Liver (tissue), 9 donors: ENCODE results near the gene WDFY1. TPM values are rescaled to one million over a fixed set of nuclear protein-coding genes. Genes with fewer than 3 reads are reported as not detected.

Experiments used
- DNase-seq: peaks from one replicate; pipeline ENCODE4 v3.0.0-alpha.2; 2017; ENCODE audit warnings: low spot score
- H3K27ac ChIP-seq, 2 donors: one replicate each; pipeline ENCODE4 v1.7.0; 2013; ENCODE audit warnings: inconsistent platforms in 2 of 2, low read length in 2 of 2, control low read depth in 1 of 2, low read depth in 1 of 2, mild to moderate bottlenecking in 1 of 2
- H3K27me3 ChIP-seq, 4 donors: one replicate each; pipeline versions ENCODE4 v1.6.1 to v1.7.0; 2013; ENCODE audit warnings: low read length in 3 of 4, inconsistent platforms in 1 of 4, mild to moderate bottlenecking in 1 of 4, moderate library complexity in 1 of 4; ENCODE audit not compliant: control insufficient read depth in 4 of 4, insufficient read depth in 4 of 4
- H3K36me3 ChIP-seq, 4 donors: one replicate each; pipeline versions ENCODE4 v1.6.1 to v1.7.0; 2013; ENCODE audit warnings: low read length in 3 of 4, mild to moderate bottlenecking in 3 of 4, low read depth in 1 of 4, moderate library complexity in 1 of 4; ENCODE audit not compliant: control insufficient read depth in 4 of 4, insufficient read depth in 3 of 4
- H3K4me1 ChIP-seq, 4 donors: one replicate each; pipeline versions ENCODE4 v1.6.1 to v1.7.0; 2013; ENCODE audit warnings: low read length in 3 of 4, mild to moderate bottlenecking in 3 of 4, moderate library complexity in 1 of 4; ENCODE audit not compliant: control insufficient read depth in 4 of 4, insufficient read depth in 4 of 4
- H3K4me3 ChIP-seq, 3 donors: one replicate each; pipeline versions ENCODE4 v1.6.1 to v1.7.0; 2013; ENCODE audit warnings: low read length in 3 of 3, control low read depth in 1 of 3, low read depth in 1 of 3, mild to moderate bottlenecking in 1 of 3
- H3K9ac ChIP-seq, 2 donors: one replicate each; pipeline ENCODE4 v1.7.0; 2013; ENCODE audit warnings: low read length in 2 of 2, mild to moderate bottlenecking in 2 of 2, moderate library complexity in 2 of 2, control low read depth in 1 of 2, low read depth in 1 of 2
- H3K9me3 ChIP-seq, 4 donors: one replicate each; pipeline versions ENCODE4 v1.6.1 to v1.7.0; 2013; ENCODE audit warnings: low read length in 3 of 4; ENCODE audit not compliant: control insufficient read depth in 4 of 4
- ATF3 ChIP-seq: IDR thresholded peaks from 2 replicates; pipeline ENCODE4 v1.6.1; 2016; ENCODE audit warnings: antibody characterized with exemption
- CTCF ChIP-seq: fragments of 150-350 bp; IDR thresholded peaks from 2 replicates; pipeline ENCODE4 v1.5.1; 2017; ENCODE audit warnings: improper control_type of control experiment, low read depth, low read length; ENCODE audit not compliant: missing input control
- EGR1 ChIP-seq, 2 donors: IDR thresholded peaks; 2 replicates each; pipeline ENCODE4 v1.6.1; 2016 to 2018; ENCODE audit warnings: antibody characterized with exemption in 2 of 2, low read depth in 2 of 2
- FOXA1 ChIP-seq: IDR thresholded peaks from 2 replicates; pipeline ENCODE4 v1.6.1; 2016; ENCODE audit warnings: antibody characterized with exemption
- FOXA2 ChIP-seq: IDR thresholded peaks from 2 replicates; pipeline ENCODE4 v1.6.1; 2016; ENCODE audit warnings: antibody characterized with exemption
- GABPA ChIP-seq, 2 donors: IDR thresholded peaks in 1 of 2; conservative IDR thresholded peaks in 1 of 2; 2 replicates each; pipeline ENCODE4 v1.6.1; 2016; ENCODE audit warnings: antibody characterized with exemption in 2 of 2, mild to moderate bottlenecking in 1 of 2, moderate library complexity in 1 of 2
- HNF4A ChIP-seq, 2 donors: conservative IDR thresholded peaks; 2 replicates each; pipeline ENCODE4 v1.6.1; 2016; ENCODE audit warnings: antibody characterized with exemption in 2 of 2, mild to moderate bottlenecking in 2 of 2
- HNF4G ChIP-seq: IDR thresholded peaks from 2 replicates; pipeline ENCODE4 v1.6.1; 2016; ENCODE audit warnings: antibody characterized with exemption
- JUND ChIP-seq, 2 donors: IDR thresholded peaks; 2 replicates each; pipeline ENCODE4 v1.6.1; 2016; ENCODE audit warnings: antibody characterized with exemption in 2 of 2
- MAX ChIP-seq: IDR thresholded peaks from 2 replicates; pipeline ENCODE4 v1.6.1; 2016; ENCODE audit warnings: antibody characterized with exemption
- NR2F2 ChIP-seq: IDR thresholded peaks from 2 replicates; pipeline ENCODE4 v1.6.1; 2016; ENCODE audit warnings: antibody characterized with exemption
- RAD21 ChIP-seq, 2 donors: IDR thresholded peaks; 2 replicates each; pipeline ENCODE4 v1.6.1; 2016; ENCODE audit warnings: antibody characterized with exemption in 2 of 2, mild to moderate bottlenecking in 2 of 2
- RXRA ChIP-seq, 2 donors: IDR thresholded peaks; 2 replicates each; pipeline ENCODE4 v1.6.1; 2017 to 2018; ENCODE audit warnings: antibody characterized with exemption in 2 of 2, mild to moderate bottlenecking in 1 of 2
- SP1 ChIP-seq: IDR thresholded peaks from 2 replicates; pipeline ENCODE4 v1.6.1; 2018; ENCODE audit warnings: antibody characterized with exemption, mild to moderate bottlenecking
- TAF1 ChIP-seq: conservative IDR thresholded peaks from 2 replicates; pipeline ENCODE4 v1.6.1; 2016; ENCODE audit warnings: antibody characterized with exemption, mild to moderate bottlenecking
- YY1 ChIP-seq: IDR thresholded peaks from 2 replicates; pipeline ENCODE4 v1.6.1; 2016; ENCODE audit warnings: antibody characterized with exemption, mild to moderate bottlenecking
- WGBS: extraction: QIAGEN DNeasy Blood & Tissue Kit; methylation state at CpG from one replicate; pipeline ENCODE4 v1.1.7; 2013; 5-methylcytosine and 5-hydroxymethylcytosine counted together
- polyA plus RNA-seq, 2 donors: library from polyadenylated mRNA; stranded (reverse) in 1 of 2; unstranded in 1 of 2; fragments of 200-250 nt in 1 of 2; fragments of >200 nt in 1 of 2; fragmentation: Nextera tagmentation in 1 of 2; extraction: Ambion mirVana in 1 of 2; gene quantifications; one replicate each; pipeline versions ENCODE4 v1.2.1 to v1.2.3, GENCODE V29; 2013 to 2015
- total RNA-seq, 2 donors: library from RNA; depleted of rRNA; stranded (reverse); fragments of >200 nt; gene quantifications; one replicate each; pipeline ENCODE4 v1.2.3, GENCODE V29; 2014
- TF ChIP-seq, protein P1 (sequence below): IDR thresholded peaks from 2 replicates; pipeline ENCODE4 v1.6.1; 2016; ENCODE audit warnings: antibody characterized with exemption, mild to moderate bottlenecking
- TF ChIP-seq, protein P2 (sequence below): IDR thresholded peaks from 2 replicates; pipeline ENCODE4 v1.6.1; 2016; ENCODE audit warnings: antibody characterized with exemption
- donor health status: healthy.
- donor health status: healthy.
- donor health status: healthy.
- donor health status: healthy.
- donor health status: healthy.

Gene WDFY1
- total and polyA plus RNA-seq, 4 donors = 12.0 to 34.2 (median 24.1) TPM

- Histone ChIP-seq H3K36me3 (peaks cover 6 to 26% (median 13%) of the 10 kb centered on the region in 4 donors), H3K27ac (no peak overlapping the region), H3K27me3 (no peaks in the 10 kb centered on the region), H3K4me1 (peaks cover 0 to 3% (median 1%) of the 10 kb centered on the region in 4 donors), H3K9me3 (no peaks in the 10 kb centered on the region), H3K4me3 (no peak overlapping the region), H3K9ac (no peak overlapping the region)
- TF ChIP-seq JUND (IDR thresholded peaks at IDR 0.05) = no peak
- TF ChIP-seq YY1 = no peak
- TF ChIP-seq, protein P1, sequence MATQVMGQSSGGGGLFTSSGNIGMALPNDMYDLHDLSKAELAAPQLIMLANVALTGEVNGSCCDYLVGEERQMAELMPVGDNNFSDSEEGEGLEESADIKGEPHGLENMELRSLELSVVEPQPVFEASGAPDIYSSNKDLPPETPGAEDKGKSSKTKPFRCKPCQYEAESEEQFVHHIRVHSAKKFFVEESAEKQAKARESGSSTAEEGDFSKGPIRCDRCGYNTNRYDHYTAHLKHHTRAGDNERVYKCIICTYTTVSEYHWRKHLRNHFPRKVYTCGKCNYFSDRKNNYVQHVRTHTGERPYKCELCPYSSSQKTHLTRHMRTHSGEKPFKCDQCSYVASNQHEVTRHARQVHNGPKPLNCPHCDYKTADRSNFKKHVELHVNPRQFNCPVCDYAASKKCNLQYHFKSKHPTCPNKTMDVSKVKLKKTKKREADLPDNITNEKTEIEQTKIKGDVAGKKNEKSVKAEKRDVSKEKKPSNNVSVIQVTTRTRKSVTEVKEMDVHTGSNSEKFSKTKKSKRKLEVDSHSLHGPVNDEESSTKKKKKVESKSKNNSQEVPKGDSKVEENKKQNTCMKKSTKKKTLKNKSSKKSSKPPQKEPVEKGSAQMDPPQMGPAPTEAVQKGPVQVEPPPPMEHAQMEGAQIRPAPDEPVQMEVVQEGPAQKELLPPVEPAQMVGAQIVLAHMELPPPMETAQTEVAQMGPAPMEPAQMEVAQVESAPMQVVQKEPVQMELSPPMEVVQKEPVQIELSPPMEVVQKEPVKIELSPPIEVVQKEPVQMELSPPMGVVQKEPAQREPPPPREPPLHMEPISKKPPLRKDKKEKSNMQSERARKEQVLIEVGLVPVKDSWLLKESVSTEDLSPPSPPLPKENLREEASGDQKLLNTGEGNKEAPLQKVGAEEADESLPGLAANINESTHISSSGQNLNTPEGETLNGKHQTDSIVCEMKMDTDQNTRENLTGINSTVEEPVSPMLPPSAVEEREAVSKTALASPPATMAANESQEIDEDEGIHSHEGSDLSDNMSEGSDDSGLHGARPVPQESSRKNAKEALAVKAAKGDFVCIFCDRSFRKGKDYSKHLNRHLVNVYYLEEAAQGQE = no peak
- no peak for TF ChIP-seq EGR1 (IDR thresholded peaks at IDR 0.05; ENCODE audit: low read depth in 2 of 2)
- TF ChIP-seq TAF1 = no peak
- TF ChIP-seq RAD21 (IDR thresholded peaks at IDR 0.05) = no peak
- TF ChIP-seq CTCF = no peak
- no peak for DNase-seq
- WGBS = 88% methylated on average over 1 of the region's 1 CpG
Observed at GRCh38 chr2:223969856-223970255, 24.7 kb upstream of the WDFY1 start.

DNA sequence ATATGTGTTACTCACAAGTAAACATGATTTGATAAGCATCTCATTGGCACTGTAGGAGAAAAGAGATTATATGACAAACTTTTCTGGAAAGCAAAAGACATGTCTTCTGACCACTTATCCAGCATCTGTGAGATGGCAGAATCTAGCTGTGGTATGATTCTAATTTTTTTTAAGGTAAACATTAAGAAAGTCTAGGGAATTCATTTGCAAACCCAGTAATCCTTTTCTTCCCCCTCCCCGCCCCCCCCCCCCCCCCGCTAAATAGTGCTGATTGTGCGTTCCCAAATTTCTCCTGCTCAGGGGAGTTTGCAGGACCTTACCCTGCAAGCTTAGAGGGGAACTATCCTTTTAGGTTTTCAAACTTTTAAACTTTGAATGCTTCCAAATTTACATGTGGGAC lies 24.2 kb upstream of the WDFY1 start:
- H3K9me3 ChIP-seq = no peaks in the 10 kb centered on the region
- 28% methylated on average over 2 of the region's 3 CpGs for WGBS
- no peak for DNase-seq
- H3K4me3 ChIP-seq = no peak overlapping the region
- H3K27ac ChIP-seq = no peak overlapping the region
- no peak overlapping the region for H3K9ac ChIP-seq
- peaks cover 0 to 3% (median 1%) of the 10 kb centered on the region in 4 donors for H3K4me1 ChIP-seq
- no peaks in the 10 kb centered on the region for H3K27me3 ChIP-seq
- H3K36me3 ChIP-seq = peaks cover 6 to 30% (median 15%) of the 10 kb centered on the region in 4 donors
- TF ChIP-seq NR2F2 (no peak), YY1 (no peak), RXRA (IDR thresholded peaks at IDR 0.05) (no peak), JUND (IDR thresholded peaks at IDR 0.05) (no peak), HNF4G (no peak), ATF3 (no peak), FOXA2 (no peak), FOXA1 (no peak), HNF4A (conservative IDR thresholded peaks at IDR 0.05) (no peak), MAX (no peak), GABPA (IDR thresholded peaks at IDR 0.05 in 1 of 2, conservative IDR thresholded peaks at IDR 0.05 in 1 of 2) (no peak), TAF1 (no peak), SP1 (no peak), CTCF (no peak), RAD21 (IDR thresholded peaks at IDR 0.05) (no peak)
- TF ChIP-seq, protein P2, sequence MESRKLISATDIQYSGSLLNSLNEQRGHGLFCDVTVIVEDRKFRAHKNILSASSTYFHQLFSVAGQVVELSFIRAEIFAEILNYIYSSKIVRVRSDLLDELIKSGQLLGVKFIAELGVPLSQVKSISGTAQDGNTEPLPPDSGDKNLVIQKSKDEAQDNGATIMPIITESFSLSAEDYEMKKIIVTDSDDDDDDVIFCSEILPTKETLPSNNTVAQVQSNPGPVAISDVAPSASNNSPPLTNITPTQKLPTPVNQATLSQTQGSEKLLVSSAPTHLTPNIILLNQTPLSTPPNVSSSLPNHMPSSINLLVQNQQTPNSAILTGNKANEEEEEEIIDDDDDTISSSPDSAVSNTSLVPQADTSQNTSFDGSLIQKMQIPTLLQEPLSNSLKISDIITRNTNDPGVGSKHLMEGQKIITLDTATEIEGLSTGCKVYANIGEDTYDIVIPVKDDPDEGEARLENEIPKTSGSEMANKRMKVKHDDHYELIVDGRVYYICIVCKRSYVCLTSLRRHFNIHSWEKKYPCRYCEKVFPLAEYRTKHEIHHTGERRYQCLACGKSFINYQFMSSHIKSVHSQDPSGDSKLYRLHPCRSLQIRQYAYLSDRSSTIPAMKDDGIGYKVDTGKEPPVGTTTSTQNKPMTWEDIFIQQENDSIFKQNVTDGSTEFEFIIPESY = no peak
- TF ChIP-seq, protein P1 = no peak
